ENCODE results near the gene BEX4.
"Not testable (repeated sequence)": the region's sequence is repeated elsewhere in the genome, so short reads cannot be mapped to it uniquely, and the experiment has no call there.

BEX4 gene, protein sequence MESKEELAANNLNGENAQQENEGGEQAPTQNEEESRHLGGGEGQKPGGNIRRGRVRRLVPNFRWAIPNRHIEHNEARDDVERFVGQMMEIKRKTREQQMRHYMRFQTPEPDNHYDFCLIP

DNA sequence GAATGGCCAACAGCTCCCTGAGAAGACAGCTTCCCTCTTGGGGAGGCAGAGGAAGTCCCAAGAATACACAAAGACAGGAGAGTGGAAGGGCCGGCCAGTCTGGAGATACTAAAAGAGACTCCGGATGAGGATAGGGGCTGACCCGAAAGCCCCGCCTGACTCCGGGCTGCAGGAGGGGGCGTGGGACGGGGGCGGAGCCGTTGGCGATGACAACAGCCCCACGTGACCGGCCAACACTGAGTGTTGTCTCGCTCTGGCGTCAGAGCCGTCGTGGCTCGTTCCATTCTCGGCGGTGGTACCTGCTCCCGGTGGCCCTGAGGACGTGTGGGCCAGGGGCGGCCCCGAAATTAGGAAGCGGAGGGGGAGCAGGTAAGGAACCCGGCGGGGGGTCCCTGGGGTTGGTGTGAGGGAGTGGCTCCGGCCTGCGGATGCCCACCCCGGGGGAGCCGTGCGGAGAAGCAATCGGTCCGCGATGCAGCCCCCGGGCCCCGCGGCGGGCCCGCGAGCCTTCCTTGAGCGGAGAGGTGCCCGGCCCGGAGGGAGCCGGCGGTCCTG is at the start of gene BEX4:
BEX4 (plus strand) TSS at position 239 of the 555 bp plus-strand sequence. CDS start 1,046 bp downstream, outside the sequence.
- peak; percentile 69 for DNase-seq (ENCODE audit: low read depth)

DNA sequence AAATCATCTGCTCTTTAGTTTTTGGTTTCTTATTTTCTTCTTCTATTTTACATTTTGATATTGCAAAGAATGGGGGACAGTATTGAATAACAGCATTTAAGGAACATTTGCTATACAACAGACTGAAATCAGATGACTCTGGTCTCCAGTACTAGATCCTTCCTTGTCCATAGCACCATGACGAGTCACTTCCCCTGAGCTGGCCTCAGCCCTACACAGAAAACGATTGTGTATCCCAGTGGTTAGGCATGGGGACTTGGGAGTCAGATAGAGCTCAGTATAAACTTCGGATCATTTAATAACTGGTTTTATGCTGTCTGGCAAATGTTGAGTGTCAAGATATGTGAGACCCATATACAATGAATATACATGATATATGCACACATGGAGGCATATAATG is 44.7 kb upstream of the BEX4 start:
- no peak for DNase-seq (ENCODE audit: low read depth)

DNA sequence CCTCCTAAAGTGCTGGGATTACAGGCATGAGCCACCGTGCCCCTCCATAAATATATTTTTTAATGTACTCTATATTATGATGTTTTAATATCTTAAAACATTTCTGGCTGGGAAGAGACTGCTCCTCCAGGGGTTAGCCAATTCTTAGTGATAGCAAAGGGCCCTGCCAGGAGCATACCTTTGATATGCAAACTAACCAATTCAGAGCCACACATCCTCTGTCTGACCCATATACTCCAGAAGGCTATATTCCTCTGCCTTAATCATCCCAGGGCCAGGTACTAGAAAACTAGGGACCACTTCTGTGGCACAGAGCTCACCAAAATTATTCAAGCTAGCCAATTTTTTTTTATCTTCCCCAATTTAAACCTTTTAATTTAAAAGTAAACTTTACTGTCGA is 43.6 kb upstream of the BEX4 start:
- DNase-seq (ENCODE audit: low read depth) = no peak

DNA sequence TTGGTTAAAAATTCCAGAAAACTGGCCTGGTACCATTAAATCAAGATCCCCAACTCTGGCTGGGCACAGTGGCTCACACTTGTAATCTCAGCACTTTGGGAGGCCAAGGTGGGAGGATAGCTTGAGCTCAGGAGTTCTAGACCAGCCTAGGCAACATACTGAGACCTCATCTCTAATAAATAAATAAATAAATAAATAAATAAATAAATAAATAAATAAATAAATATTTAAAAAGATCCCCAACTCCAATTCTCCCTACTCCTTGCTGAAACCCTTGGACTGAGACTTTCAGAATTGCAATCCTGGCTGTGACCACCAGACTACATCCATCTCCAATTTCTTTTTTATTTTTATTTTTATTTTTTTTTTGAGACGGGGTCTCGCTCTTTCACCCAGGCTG is 39.7 kb upstream of the BEX4 start:
- DNase-seq (ENCODE audit: low read depth) = not testable (repeated sequence)

DNA sequence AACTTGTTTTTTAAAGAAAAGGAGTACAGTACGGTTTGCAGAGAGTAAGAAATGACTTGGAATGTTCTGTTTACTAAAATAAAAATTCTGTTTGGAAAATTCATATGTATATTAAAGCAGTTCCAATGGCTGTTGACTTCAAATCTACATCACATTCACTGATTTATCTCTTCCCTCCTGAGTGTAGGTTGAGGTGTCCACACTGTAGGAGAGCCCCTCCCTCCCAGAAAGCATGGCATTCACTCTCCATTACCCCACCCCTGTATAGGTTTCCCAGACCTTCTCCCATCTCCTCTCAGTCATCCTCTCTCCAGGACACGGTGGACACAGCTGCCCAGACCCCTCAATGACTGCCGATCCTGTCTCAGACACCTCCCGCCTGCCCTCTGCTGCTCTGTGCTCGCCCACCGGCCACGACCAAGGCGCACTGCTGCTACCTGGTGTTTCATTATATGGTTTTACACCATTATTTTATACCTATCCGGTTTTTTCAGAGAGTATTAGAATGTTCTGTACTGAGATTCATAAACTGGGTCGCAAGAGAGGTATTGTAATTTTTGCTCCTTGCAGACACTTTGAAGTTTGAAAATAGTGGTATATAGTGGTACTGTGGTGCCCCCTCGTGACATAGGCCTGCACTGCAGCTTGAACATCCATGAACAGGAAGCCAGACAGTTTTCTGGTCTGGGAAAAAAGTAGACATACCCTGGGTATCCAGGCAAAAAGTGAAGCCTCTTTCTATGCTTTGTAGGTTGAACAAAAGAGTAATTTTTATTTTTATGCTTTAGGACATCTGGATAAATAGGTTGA is 38.8 kb upstream of the BEX4 start:
- no peak for DNase-seq (ENCODE audit: low read depth)

DNA sequence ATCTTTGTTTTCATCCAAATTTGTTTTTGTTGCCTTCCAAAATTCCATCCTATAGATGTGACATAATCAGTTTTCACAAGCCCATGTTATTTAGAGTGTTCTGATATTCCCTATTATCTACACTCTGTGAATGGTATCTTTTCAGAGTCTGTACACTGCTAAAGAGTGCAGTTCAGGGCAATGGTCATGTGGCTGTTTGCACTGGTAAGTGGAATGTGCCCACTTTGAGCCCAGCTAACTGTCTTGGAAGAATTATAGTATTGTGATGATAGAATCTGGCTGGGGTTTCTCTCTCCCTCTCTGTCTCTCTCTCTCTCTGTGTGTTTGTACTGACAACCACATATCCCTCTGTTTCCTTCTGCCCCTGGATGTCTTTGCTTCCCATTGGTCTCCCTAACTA is 37.4 kb upstream of the BEX4 start:
- no peak for DNase-seq (ENCODE audit: low read depth)

DNA sequence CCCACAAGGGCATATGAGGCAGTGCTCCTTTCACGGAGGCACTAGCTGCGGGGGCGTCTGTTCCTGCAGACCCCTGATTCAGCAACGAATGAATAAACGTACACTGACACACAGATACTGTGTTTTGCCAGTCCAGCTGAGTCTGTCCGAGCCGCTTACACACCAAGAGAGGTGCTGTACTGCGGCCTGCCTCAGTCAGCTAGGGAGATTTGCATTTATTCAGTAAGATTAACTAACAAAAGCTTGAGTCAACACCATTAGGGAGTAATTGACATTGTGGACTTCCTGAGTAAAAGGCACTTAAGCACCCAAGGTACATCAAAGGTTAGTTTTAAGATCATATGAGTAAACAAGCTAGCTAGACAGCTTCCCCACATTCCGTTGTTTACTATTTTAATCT is 31.0 kb upstream of the BEX4 start:
- no peak for DNase-seq (ENCODE audit: low read depth)

DNA sequence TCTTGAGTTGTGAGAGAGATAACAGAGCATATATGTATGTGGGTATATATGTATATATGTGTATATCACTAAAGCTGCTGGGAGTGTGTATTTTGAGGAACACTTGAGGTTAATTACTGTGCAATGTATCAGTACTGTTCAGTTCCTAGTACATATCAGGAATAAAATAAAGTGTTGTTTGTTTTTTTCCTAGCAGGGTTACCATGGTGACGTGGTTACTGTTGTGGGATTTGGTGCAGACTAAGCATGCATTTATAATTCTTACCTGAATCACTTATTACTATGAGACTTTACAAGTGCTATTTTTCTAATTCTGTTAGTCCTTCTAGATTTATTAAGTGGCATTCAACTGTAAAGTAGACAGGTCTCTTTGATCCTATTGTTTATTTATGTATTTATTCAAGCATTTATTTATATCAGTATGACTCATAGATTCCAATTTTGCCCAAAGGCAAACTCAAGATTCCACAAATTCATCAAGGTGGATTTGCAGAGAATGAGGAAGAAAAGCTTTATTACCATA is 26.9 kb upstream of the BEX4 start:
- no peak for DNase-seq (ENCODE audit: low read depth)

DNA sequence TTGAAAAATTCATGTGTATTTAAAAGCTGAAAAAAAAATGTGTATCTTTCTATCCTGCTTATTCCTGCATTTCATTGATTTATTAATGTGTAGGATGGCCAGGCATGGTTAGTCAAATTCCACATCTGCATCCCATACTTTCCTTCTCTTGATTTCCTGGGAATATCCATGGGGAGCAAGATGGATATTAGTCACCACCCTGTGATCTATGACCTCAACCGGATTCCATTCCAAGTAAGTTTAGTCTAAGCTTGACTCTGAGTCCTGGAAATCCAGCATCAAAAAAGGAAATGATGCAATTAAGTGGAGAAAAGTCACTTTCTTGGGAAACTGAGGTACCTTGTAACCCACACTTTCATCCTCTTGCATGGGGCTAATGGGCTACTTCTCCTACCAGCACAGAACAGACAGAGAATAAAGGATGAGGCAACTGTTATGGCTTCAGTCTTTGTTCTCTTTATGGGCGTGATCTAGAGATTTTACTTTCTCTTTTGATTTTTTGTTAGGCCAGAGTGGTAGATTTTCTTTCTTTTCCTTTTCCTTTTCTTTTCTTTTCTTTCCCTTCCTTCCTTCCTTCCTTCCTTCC is 17.1 kb upstream of the BEX4 start:
- DNase-seq (ENCODE audit: low read depth) = no peak

DNA sequence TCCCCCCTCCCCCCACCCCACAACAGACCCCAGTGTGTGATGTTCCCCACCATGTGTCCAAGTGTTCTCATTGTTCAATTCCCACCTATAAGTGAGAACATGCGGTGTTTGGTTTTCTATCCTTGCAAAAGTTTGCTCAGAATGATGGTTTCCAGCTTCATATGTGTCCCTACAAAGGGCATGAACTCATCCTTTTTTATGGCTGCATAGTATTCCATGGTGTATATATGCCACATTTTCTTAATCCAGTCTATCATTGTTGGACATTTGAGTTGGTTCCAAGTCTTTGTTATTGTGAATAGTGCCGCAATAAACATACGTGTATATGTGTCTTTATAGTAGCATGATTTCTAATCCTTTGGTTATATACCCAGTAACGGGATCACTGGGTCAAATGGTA is 16.2 kb upstream of the BEX4 start:
- not testable (repeated sequence) for DNase-seq (ENCODE audit: low read depth)

DNA sequence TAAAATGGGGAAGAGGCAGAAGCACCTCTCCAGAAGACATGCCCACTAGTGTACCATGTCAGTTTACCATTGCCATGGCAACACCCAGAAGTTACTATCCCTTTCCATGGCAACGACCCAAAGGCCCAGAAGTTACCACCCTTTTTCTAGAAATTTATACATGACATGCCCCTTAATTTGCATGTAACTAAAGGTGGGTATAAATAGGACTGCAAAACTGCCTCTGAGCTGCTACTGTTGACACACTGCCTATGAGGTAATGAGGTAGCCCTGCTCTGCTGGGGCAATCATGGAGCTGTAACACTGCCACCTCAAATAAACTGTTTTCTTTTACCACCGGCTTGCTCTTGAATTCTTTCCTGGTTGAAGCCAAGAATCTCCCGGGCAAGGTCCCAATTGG is 13.9 kb upstream of the BEX4 start:
- DNase-seq (ENCODE audit: low read depth) = no peak

DNA sequence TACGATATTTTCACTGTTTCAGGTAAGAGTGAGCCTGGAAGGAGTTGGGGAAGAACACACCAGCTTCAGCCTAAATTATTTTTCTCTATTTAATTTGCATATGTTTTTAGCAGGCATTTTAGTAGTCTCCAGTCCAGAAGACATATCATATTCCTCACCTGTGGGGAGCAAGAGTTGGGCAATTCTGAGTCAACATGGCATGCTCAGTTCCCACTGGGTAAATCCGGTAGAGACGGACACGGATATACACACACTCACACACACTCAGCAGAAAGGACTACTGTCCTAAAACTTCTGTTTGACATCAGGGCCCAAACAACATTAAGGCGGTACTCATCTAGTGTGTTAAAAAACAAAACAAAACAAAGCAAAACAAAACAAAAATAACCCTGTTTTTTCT is 4.9 kb upstream of the BEX4 start:
- no peak for DNase-seq (ENCODE audit: low read depth)

DNA sequence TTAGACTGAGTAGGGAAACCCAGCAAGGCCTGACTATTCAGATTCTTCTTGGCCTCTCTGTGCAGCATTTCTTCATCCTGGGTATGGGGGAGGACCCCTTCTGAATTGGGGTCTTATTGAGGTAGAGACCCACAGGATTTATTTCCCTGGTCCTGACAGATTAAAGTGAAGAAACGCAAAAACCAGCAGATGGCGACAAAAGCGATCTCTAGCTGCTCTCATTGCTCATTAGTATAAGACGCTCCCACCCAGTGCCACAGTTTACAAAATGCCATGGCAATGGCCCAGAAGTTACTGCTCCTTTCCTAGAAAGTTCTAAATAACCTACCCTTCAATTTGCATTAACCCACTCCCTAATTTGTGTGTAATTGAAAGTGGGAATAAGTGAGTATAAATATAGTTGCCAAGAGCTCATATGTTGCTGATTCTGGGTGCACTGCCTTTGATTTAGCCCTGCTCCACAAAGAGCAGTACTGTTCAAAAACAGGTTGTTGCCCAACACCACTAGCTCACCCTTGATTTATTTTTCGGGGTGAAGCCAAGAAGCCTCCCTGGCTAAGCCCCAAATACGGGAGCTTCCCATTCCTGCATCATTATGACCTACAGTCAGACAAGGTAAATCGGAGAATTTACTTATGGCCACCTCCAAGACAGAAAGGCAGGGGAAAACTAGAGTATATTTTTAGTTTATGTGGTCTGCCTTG is 3.7 kb upstream of the BEX4 start:
- DNase-seq (ENCODE audit: low read depth) = no peak

DNA sequence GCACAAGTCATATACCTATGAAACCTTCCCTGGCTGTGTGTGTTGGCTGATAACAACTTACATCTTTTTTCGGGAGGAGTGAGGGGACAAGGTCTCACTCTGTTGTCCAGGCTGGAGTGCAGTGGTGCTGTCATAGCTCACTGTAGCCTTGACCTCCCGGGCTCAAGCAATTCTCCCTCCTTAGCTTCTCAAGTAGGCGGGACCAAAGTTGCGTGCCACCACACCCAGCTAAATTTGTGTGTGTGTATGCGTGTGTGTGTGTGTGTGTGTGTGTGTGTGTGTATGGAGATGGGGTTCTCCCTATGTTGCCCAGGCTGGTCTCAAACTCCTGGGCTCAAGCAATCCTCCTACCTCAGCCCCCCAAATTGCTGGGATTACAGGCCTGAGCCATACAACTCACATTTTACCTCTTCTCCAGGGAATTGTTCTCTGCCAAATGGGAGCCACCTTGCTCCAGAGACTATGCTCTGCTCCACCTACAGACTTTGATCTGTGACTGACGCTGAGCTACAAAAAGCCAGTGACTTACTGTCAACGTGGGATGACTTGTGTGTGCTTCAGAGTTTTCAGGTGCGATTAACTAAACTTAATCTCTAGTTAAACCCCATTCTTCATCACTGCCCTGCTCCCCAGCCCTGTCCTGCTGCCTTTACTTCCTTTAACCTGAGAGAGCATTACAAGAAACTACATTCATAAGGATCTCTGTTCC is 2.0 kb upstream of the BEX4 start:
- no peak for DNase-seq (ENCODE audit: low read depth)

DNA sequence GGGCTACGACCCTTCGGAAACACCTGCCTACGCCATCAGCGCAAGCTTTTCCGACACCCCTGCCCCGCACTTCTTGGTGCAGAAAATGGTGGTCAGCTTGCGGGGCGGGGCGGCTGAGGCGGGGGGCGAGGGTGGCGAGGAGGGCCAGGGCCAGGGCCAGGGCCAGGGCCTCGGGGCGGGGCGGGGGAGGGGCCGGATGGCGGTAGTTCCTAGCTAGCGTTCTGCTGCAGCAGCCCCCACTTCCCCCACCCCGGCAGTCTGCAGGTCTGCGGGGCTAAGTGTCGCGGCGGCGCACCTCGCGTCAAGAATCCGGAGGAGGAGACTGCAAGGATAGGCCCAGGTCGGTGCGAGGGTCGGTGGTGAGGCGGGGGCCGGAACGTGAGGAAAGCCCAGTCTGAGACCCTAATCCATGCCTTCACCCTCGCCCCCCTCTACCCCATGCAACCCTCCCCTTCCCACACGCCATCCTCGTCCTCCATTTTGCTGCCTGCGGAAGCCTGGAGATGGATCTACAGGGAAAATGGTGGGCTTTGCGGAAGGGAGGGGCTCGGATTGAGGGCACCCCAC is 600 bp downstream of the BEX4 start:
- peak; percentile 10 for DNase-seq (ENCODE audit: low read depth)

DNA sequence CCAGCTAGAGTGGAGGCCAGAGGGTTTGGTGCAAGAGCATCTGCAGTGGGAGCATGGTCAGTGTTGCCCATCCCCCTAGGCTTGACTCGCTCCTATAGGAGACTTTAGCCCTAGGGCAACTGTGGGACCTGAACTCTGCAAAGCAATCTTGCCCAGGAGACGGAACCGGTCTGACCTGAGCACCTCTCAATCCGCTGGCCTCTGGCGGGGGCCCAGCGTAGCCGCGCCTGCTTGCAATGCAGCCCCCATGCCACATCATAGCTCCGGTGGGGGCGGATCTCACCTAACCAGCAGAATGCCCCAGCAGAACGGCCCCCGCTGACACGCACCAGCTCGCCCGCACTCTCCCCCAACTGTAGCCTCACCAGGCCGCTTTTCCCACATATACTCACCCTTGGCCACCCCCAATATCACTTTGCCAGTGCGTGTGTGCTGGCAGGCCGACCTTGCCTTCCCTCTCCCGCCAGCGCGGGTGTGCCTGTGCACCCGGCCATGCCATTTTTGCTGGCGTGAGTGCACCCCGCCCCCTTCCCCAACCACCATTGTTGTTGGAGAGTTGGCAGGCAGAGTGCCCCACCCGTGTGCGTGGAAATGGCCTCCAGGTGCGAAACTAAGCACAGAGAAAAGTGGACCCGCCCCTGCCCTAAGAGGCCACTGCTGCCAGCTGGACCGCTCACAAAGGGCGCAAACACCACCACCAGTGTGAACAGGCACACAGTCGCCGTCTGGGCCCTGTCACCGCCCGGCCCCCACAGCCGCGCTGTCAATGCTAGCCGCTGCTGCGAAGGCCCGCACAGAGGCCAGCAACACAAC is 5.8 kb downstream of the BEX4 start:
- no peak for DNase-seq (ENCODE audit: low read depth)

DNA sequence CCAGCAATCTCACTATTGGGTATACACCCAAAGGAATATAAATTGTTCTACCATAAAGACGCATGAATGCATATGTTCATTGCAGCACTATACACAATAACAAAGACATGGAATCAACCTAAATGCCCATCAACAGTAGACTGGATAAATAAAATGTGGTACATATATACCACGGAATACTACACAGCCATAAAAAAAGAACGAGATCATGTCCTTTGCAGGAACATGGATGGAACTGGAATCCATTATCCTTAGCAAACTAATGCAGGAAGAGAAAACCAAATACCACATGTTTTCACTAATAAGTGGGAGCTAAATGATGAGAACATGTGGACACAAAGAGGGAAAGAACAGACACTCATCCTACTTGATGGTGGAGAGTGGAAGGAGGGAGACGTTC is 11.0 kb downstream of the BEX4 start:
- not testable (repeated sequence) for DNase-seq (ENCODE audit: low read depth)

DNA sequence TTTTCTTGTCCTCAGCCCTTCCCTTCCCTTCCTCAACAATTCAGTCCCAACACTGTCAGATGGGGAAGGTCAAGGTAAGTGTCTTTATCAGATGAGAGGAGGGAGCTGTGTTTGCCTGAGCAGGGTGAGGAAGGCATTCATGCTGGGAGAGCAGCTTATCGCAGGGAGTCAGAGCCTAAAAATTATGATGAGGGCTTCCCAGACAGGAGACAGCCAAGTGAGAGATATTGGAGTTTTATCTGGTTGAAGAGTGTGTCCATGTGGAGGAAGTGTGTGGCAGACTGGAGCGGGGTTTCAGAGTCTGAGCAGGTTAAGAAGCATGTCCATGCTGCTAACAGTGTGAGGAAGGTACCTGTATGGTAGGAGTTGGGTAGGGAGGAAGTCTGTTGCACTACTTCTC is 18.4 kb downstream of the BEX4 start:
- no peak for DNase-seq (ENCODE audit: low read depth)

DNA sequence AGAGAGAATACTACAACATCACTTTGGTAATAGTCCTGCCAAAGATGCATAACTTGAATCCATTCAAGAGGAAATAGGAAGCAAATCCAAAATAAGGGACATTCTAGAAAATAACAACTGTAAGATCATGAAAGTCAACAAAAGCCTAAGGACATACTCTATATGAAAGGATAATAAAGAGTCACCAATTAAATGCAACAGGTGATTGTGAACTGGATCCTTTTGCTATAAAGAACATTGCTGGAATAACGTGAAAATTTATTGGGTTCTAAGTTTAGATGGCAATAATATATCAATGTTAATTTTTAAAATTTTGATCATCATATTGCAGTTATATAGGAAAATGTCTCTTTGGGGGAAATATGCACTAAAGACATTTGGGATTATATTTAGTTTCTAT is 20.0 kb downstream of the BEX4 start:
- DNase-seq (ENCODE audit: low read depth) = no peak

DNA sequence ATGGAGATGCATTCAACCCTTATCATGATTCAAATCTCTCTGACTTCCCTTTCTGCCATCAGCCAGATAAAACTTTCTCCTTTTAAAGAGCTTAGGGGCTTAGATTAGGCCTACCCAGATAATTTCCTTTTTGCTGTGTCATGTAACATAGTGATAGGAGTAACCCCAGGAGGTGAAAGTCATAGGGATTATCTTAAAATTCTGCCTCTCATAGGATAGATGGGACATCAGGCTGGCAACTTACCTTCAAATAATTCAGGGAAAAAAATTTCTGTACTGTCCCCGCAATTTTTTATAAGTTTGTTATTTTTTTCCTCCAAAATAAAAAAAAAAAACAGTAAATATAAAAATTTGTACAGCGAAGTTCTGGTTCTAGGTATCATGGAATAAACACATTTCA is 20.7 kb downstream of the BEX4 start:
- DNase-seq (ENCODE audit: low read depth) = not testable (repeated sequence)

DNA sequence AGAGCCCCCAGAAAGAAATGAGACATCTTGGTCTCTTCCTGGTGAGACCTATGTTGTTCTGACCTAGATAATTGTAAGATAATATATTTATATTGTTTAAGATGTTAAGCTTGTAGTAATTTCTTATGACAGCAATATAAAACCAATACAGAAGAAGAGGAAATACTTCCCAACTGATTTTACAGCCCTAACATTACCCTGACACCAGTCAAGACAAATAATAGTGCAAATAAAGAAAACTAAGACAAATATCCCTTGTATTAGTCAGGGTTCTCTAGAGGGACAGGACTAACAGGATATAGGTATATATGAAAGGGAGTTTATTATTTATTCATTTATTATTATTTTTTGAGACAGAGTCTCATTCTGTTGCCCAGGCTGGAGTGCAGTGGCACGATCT is 21.4 kb downstream of the BEX4 start:
- no peak for DNase-seq (ENCODE audit: low read depth)

Measured in stimulated activated CD8-positive, alpha-beta memory T cell treated with anti-CD3 and anti-CD28 coated beads, Interleukin-12 subunit alpha, Interleukin-12 subunit beta, amount 100 ng/mL, for 4 hours (primary cell).